ENCODE measurements around the gene CDK15.
"Not testable (repeated sequence)": the region's sequence is repeated elsewhere in the genome, so short reads cannot be mapped to it uniquely, and the experiment has no call there.

Gene CDK15

DNA sequence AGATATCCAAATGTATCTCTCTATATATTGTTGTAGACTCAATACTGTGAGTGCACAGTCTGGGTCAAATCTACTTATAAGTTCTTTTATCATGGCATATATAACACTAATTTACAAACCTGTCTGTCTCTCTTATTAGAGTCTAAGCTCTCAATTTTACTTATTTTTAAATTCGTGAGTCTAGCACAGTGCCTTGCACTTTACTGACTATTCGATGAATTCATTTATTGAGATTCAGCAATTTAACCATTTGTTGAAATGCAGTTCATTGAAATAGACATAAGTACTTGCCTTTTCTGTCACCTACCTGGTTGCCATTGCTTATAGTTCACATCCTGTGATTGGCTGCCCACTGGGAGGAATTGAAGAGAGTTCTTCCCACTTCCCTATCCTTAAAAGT is 15.3 kb upstream of the CDK15 start:
- Histone ChIP-seq H3K27me3 (ENCODE audit: control insufficient read depth in 1 of 2, insufficient read depth in 2 of 2, low read length in 2 of 2) (no peaks in the 10 kb centered on the region), H3K9me3 (ENCODE audit: low read length) (no peaks in the 10 kb centered on the region), H3K4me3 (ENCODE audit: low read depth in 1 of 2, low read length in 2 of 2) (no peak overlapping the region), H3K4me1 (ENCODE audit: insufficient read depth, low read length) (no peaks in the 10 kb centered on the region), H3K9ac (ENCODE audit: low read length) (no peak overlapping the region), H3K27ac (ENCODE audit: low read depth, low read length) (no peak overlapping the region), H3K36me3 (ENCODE audit: insufficient read depth, low read length) (no peaks in the 10 kb centered on the region)

GRCh38 chr2:201793631-201794030 is 12.7 kb upstream of the CDK15 start:
- Histone ChIP-seq H3K36me3 (ENCODE audit: insufficient read depth, low read length) (no peaks in the 10 kb centered on the region), H3K4me1 (ENCODE audit: insufficient read depth, low read length) (no peaks in the 10 kb centered on the region), H3K27me3 (ENCODE audit: control insufficient read depth in 1 of 2, insufficient read depth in 2 of 2, low read length in 2 of 2) (no peaks in the 10 kb centered on the region), H3K9me3 (ENCODE audit: low read length) (no peaks in the 10 kb centered on the region), H3K27ac (ENCODE audit: low read depth, low read length) (no peak overlapping the region), H3K9ac (ENCODE audit: low read length) (no peak overlapping the region), H3K4me3 (ENCODE audit: low read depth in 1 of 2, low read length in 2 of 2) (no peak overlapping the region)

GRCh38 chr2:201794294-201794693 is 12.0 kb upstream of the CDK15 start:
- Histone ChIP-seq H3K27me3 (ENCODE audit: control insufficient read depth in 1 of 2, insufficient read depth in 2 of 2, low read length in 2 of 2) (no peaks in the 10 kb centered on the region), H3K9ac (ENCODE audit: low read length) (no peak overlapping the region), H3K9me3 (ENCODE audit: low read length) (no peaks in the 10 kb centered on the region), H3K4me1 (ENCODE audit: insufficient read depth, low read length) (no peaks in the 10 kb centered on the region), H3K4me3 (ENCODE audit: low read depth in 1 of 2, low read length in 2 of 2) (no peak overlapping the region), H3K36me3 (ENCODE audit: insufficient read depth, low read length) (no peaks in the 10 kb centered on the region), H3K27ac (ENCODE audit: low read depth, low read length) (no peak overlapping the region)

DNA sequence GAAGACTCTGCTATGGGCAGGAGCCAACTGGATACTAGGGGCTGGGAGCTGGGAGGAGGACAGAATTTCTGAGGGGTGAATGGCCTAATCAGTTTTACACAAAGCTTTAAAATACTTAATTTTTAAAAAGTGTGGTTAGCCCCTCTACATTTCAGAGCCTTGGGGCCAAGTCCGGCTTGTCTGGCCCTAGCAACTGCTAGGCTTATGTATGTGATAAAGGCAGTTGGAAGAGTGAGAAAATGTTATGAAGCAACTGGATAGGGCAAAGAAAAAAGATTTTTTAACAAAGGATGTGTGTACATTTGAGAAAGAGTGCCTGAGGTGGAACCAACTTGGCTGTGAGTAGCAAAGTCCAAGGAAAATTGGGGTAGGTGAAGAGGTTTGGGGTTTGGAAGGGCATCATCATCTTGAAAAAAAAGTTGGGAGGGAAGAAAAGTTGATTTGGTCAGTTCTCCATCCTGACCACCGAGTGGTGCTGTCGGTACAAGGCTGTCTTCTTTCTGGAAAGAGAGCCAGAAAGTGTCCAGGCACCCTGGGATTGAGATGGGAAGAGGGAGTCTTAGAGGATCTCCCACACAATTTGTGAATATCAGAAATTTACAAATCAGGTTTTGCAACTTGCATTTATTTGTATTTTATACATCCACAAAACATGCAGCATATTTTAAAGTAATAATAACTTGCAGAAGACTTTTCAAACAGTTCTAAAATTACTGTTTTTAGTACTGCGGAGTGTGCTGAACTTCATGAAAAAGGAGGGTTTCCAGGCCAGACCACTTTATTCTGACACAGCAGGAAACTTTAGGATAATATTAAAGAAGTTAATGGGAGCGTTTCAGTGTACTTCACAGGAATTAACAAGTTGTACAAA is 10.5 kb upstream of the CDK15 start:
- no peak overlapping the region for H3K27ac ChIP-seq (ENCODE audit: low read depth, low read length)
- no peak overlapping the region for H3K4me3 ChIP-seq (ENCODE audit: low read depth in 1 of 2, low read length in 2 of 2)
- no peaks in the 10 kb centered on the region for H3K27me3 ChIP-seq (ENCODE audit: control insufficient read depth in 1 of 2, insufficient read depth in 2 of 2, low read length in 2 of 2)
- no peaks in the 10 kb centered on the region for H3K9me3 ChIP-seq (ENCODE audit: low read length)
- H3K4me1 ChIP-seq (ENCODE audit: insufficient read depth, low read length), result no peaks in the 10 kb centered on the region
- H3K36me3 ChIP-seq (ENCODE audit: insufficient read depth, low read length), result no peaks in the 10 kb centered on the region
- no peak overlapping the region for H3K9ac ChIP-seq (ENCODE audit: low read length)

DNA sequence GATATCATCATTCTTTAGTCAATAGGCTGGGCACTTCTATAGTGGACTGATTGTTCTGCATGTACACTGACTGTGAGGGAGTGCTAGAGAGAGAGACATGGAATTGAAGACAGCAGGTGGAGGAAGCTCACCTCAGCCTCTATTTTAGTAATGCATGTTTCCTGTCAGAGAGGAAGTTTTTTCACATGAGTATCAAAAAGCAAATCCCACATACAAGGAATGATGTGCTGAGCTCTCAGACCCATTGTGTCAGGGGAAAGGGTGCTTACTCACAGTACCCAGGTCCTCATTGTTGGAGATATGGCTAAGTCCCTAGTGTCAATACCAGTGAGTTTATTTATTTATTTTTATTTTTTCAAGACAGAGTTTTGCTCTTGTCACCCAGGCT is 9.9 kb upstream of the CDK15 start:
- no peaks in the 10 kb centered on the region for H3K36me3 ChIP-seq (ENCODE audit: insufficient read depth, low read length)
- H3K27ac ChIP-seq (ENCODE audit: low read depth, low read length), result no peak overlapping the region
- H3K4me1 ChIP-seq (ENCODE audit: insufficient read depth, low read length), result no peaks in the 10 kb centered on the region
- H3K9me3 ChIP-seq (ENCODE audit: low read length), result no peaks in the 10 kb centered on the region
- no peak overlapping the region for H3K9ac ChIP-seq (ENCODE audit: low read length)
- no peak overlapping the region for H3K4me3 ChIP-seq (ENCODE audit: low read depth in 1 of 2, low read length in 2 of 2)
- H3K27me3 ChIP-seq (ENCODE audit: control insufficient read depth in 1 of 2, insufficient read depth in 2 of 2, low read length in 2 of 2), result no peaks in the 10 kb centered on the region

- Histone ChIP-seq H3K9ac (ENCODE audit: low read length) (no peak overlapping the region), H3K4me3 (ENCODE audit: low read depth in 1 of 2, low read length in 2 of 2) (no peak overlapping the region), H3K9me3 (ENCODE audit: low read length) (no peaks in the 10 kb centered on the region), H3K4me1 (ENCODE audit: insufficient read depth, low read length) (no peaks in the 10 kb centered on the region), H3K27me3 (ENCODE audit: control insufficient read depth in 1 of 2, insufficient read depth in 2 of 2, low read length in 2 of 2) (no peaks in the 10 kb centered on the region), H3K27ac (ENCODE audit: low read depth, low read length) (no peak overlapping the region), H3K36me3 (ENCODE audit: insufficient read depth, low read length) (no peaks in the 10 kb centered on the region)
These were observed 9.0 kb upstream of the CDK15 start for GRCh38 chr2:201797175-201797840.

GRCh38 chr2:201798252-201798913 is 8.0 kb upstream of the CDK15 start:
- Histone ChIP-seq H3K27me3 (ENCODE audit: control insufficient read depth in 1 of 2, insufficient read depth in 2 of 2, low read length in 2 of 2) (no peaks in the 10 kb centered on the region), H3K9ac (ENCODE audit: low read length) (no peak overlapping the region), H3K4me1 (ENCODE audit: insufficient read depth, low read length) (no peaks in the 10 kb centered on the region), H3K4me3 (ENCODE audit: low read depth in 1 of 2, low read length in 2 of 2) (no peak overlapping the region), H3K9me3 (ENCODE audit: low read length) (no peaks in the 10 kb centered on the region), H3K36me3 (ENCODE audit: insufficient read depth, low read length) (no peaks in the 10 kb centered on the region), H3K27ac (ENCODE audit: low read depth, low read length) (no peak overlapping the region)

DNA sequence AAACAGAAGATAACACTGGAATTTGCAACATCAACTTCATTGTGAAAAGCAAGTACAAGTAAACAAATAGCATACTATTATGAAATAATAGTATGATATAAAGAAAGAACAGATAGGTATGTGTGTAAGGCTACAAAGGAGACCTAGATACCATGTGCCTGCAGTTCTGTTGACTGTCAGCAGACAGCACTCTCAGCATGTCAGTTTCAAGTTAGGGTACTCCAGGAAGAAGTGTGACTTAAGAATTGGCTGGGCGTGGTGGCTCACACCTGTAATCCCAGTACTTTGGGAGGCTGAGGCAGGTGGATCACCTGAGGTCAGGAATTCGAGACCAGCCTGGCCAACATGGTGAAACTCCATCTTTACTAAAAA is 7.4 kb upstream of the CDK15 start:
- not testable (repeated sequence) for H3K4me1 ChIP-seq (ENCODE audit: insufficient read depth, low read length); H3K27ac ChIP-seq (ENCODE audit: low read depth, low read length); H3K9me3 ChIP-seq (ENCODE audit: low read length); H3K36me3 ChIP-seq (ENCODE audit: insufficient read depth, low read length); H3K27me3 ChIP-seq (ENCODE audit: control insufficient read depth in 1 of 2, insufficient read depth in 2 of 2, low read length in 2 of 2); H3K9ac ChIP-seq (ENCODE audit: low read length); H3K4me3 ChIP-seq (ENCODE audit: low read depth in 1 of 2, low read length in 2 of 2)

- Histone ChIP-seq H3K4me3 (ENCODE audit: low read depth in 1 of 2, low read length in 2 of 2) (no peak overlapping the region), H3K36me3 (ENCODE audit: insufficient read depth, low read length) (no peaks in the 10 kb centered on the region), H3K27ac (ENCODE audit: low read depth, low read length) (no peak overlapping the region)
These were observed 1.2 kb downstream of the CDK15 start for GRCh38 chr2:201807452-201807999.

DNA sequence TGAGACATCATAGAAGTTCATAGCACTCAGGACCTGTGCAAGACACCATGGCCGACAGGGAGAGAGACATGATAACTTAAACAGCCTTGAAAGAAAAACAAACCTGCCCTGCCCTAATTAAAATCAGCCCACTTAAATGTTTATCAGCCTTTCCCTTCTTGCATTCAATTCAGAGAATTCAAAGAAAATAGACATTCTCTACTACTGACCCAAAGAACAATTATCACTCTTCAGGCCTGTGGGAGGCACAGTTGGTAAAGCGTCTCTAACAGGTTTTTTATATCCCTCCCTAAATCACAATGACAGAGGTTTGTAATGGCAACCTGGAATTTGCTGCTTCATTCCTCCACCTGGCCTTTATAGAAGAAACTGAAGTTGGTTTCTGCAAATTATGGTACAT is 1.7 kb downstream of the CDK15 start:
- Histone ChIP-seq H3K27ac (ENCODE audit: low read depth, low read length) (no peak overlapping the region), H3K9me3 (ENCODE audit: low read length) (no peaks in the 10 kb centered on the region), H3K27me3 (ENCODE audit: control insufficient read depth in 1 of 2, insufficient read depth in 2 of 2, low read length in 2 of 2) (no peaks in the 10 kb centered on the region), H3K36me3 (ENCODE audit: insufficient read depth, low read length) (no peaks in the 10 kb centered on the region), H3K9ac (ENCODE audit: low read length) (no peak overlapping the region), H3K4me1 (ENCODE audit: insufficient read depth, low read length) (no peaks in the 10 kb centered on the region), H3K4me3 (ENCODE audit: low read depth in 1 of 2, low read length in 2 of 2) (no peak overlapping the region)

More at GRCh38 chr2:201807452-201807999, 1.2 kb downstream of the CDK15 start:
- H3K4me1 ChIP-seq (ENCODE audit: insufficient read depth, low read length), result no peaks in the 10 kb centered on the region
- no peak overlapping the region for H3K9ac ChIP-seq (ENCODE audit: low read length)
- H3K27me3 ChIP-seq (ENCODE audit: control insufficient read depth in 1 of 2, insufficient read depth in 2 of 2, low read length in 2 of 2), result no peaks in the 10 kb centered on the region
- H3K9me3 ChIP-seq (ENCODE audit: low read length), result no peaks in the 10 kb centered on the region

DNA sequence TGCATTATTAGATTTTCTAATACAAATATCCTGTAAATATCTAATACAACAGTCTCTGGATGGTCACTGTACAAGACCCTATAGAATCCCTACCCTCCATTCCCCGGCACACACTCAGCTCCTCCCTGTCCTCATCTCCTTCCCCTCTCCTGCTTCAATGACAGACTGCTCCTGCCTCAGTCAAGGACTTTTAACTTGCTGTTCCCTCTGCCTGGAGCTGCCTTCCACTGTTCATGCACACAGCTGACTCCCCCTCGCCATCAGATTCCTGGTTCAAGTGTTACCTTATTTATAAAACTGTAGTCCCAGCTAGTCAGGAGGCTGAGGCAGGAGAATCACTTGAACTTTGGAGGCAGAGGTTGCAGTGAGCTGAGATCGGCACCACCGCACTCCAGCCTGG is 3.3 kb downstream of the CDK15 start:
- Histone ChIP-seq H3K27ac (ENCODE audit: low read depth, low read length) (no peak overlapping the region), H3K4me3 (ENCODE audit: low read depth in 1 of 2, low read length in 2 of 2) (no peak overlapping the region), H3K27me3 (ENCODE audit: control insufficient read depth in 1 of 2, insufficient read depth in 2 of 2, low read length in 2 of 2) (no peaks in the 10 kb centered on the region), H3K9ac (ENCODE audit: low read length) (no peak overlapping the region), H3K36me3 (ENCODE audit: insufficient read depth, low read length) (no peaks in the 10 kb centered on the region), H3K9me3 (ENCODE audit: low read length) (no peaks in the 10 kb centered on the region), H3K4me1 (ENCODE audit: insufficient read depth, low read length) (no peaks in the 10 kb centered on the region)
